ENCODE results near the gene SLC45A3. TPM values are rescaled to one million over a fixed set of nuclear protein-coding genes. Genes with fewer than 3 reads are reported as not detected.

Gene SLC45A3
- total RNA-seq, 1 experiment from 2014 or later = 12.3 TPM

- peak overlapping the region; percentile 43 for H3K9ac ChIP-seq (ENCODE audit: low read length)
- H3K79me2 ChIP-seq (ENCODE audit: insufficient read depth, low read length) = peaks cover 13% of the 10 kb centered on the region; the same call in 1 of the 2 replicates
- H3K36me3 ChIP-seq (ENCODE audit: control insufficient read depth in 1 of 2, insufficient read depth in 2 of 2, low read length in 2 of 2) = no peaks in the 10 kb centered on the region
- ATAC-seq = peak; percentile 13
- ChIA-PET RAD21 (ENCODE audit: low non-redundant PET in 1 of 2, low total read pairs in 2 of 2, uncharacterized antibody in 2 of 2, unreplicated experiment in 2 of 2) (no interaction called here), POLR2A (no interaction called here), CTCF (interaction anchor here (0.6 to 4.0 kb wide), 5 partner anchors 14 to 305 kb away, joined by 3 to 13 read pairs (median 3); no protein-coding TSS in a partner anchor)
- H3K4me3 ChIP-seq (replicated peaks in 1 of 2; ENCODE audit: low read depth in 1 of 2, low read length in 2 of 2) = peak overlapping the region in 1 of 2 experiments; percentile 24; a peak in 1 of 4 replicates
- peak overlapping the region; percentile 66 for H3K4me2 ChIP-seq (ENCODE audit: low read length)
- no peaks in the 10 kb centered on the region for H4K20me1 ChIP-seq (ENCODE audit: insufficient read depth)
- TF ChIP-seq, protein P1, sequence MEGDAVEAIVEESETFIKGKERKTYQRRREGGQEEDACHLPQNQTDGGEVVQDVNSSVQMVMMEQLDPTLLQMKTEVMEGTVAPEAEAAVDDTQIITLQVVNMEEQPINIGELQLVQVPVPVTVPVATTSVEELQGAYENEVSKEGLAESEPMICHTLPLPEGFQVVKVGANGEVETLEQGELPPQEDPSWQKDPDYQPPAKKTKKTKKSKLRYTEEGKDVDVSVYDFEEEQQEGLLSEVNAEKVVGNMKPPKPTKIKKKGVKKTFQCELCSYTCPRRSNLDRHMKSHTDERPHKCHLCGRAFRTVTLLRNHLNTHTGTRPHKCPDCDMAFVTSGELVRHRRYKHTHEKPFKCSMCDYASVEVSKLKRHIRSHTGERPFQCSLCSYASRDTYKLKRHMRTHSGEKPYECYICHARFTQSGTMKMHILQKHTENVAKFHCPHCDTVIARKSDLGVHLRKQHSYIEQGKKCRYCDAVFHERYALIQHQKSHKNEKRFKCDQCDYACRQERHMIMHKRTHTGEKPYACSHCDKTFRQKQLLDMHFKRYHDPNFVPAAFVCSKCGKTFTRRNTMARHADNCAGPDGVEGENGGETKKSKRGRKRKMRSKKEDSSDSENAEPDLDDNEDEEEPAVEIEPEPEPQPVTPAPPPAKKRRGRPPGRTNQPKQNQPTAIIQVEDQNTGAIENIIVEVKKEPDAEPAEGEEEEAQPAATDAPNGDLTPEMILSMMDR (IDR thresholded peaks at IDR 0.05 in 2 of 3, conservative IDR thresholded peaks at IDR 0.05 in 1 of 3; ENCODE audit: borderline replicate concordance in 1 of 3, insufficient read depth in 1 of 3, low read depth in 2 of 3, low read length in 2 of 3) = no peak
- TF ChIP-seq TCF7L2 (IDR thresholded peaks at IDR 0.05; ENCODE audit: borderline replicate concordance, extremely low read depth, insufficient read depth, insufficient read length) (no peak), FOSL1 (IDR thresholded peaks at IDR 0.05; ENCODE audit: low read depth) (no peak), RAD21 (IDR thresholded peaks at IDR 0.05; ENCODE audit: low read depth) (no peak), SP1 (IDR thresholded peaks at IDR 0.05; ENCODE audit: low read depth) (no peak), EZH2 (IDR thresholded peaks at IDR 0.05) (no peak), CBX3 (IDR thresholded peaks at IDR 0.05; ENCODE audit: low read depth) (no peak), POLR2AphosphoS5 (IDR thresholded peaks at IDR 0.05; ENCODE audit: low read depth, low read length) (no peak), ELF1 (IDR thresholded peaks at IDR 0.05; ENCODE audit: borderline replicate concordance, low read depth) (no peak), POLR2A (IDR thresholded peaks at IDR 0.05; ENCODE audit: borderline replicate concordance, extremely low read depth, insufficient read depth, insufficient read length) (no peak), JUND (IDR thresholded peaks at IDR 0.05) (no peak), SRF (IDR thresholded peaks at IDR 0.05; ENCODE audit: low read depth) (no peak), EGR1 (IDR thresholded peaks at IDR 0.05; ENCODE audit: low read depth) (no peak), REST (IDR thresholded peaks at IDR 0.05; ENCODE audit: low read depth) (no peak), CEBPB (IDR thresholded peaks at IDR 0.05; ENCODE audit: low read depth) (no peak), ZNF274 (IDR thresholded peaks at IDR 0.05; ENCODE audit: low read depth, low read length) (no peak), YY1 (IDR thresholded peaks at IDR 0.05; ENCODE audit: extremely low read depth, insufficient replicate concordance, low read depth, low read length) (no peak)
- TF ChIP-seq, protein P2, sequence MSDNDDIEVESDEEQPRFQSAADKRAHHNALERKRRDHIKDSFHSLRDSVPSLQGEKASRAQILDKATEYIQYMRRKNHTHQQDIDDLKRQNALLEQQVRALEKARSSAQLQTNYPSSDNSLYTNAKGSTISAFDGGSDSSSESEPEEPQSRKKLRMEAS (IDR thresholded peaks at IDR 0.05) = no peak
- TF ChIP-seq, protein P3, sequence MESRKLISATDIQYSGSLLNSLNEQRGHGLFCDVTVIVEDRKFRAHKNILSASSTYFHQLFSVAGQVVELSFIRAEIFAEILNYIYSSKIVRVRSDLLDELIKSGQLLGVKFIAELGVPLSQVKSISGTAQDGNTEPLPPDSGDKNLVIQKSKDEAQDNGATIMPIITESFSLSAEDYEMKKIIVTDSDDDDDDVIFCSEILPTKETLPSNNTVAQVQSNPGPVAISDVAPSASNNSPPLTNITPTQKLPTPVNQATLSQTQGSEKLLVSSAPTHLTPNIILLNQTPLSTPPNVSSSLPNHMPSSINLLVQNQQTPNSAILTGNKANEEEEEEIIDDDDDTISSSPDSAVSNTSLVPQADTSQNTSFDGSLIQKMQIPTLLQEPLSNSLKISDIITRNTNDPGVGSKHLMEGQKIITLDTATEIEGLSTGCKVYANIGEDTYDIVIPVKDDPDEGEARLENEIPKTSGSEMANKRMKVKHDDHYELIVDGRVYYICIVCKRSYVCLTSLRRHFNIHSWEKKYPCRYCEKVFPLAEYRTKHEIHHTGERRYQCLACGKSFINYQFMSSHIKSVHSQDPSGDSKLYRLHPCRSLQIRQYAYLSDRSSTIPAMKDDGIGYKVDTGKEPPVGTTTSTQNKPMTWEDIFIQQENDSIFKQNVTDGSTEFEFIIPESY (IDR thresholded peaks at IDR 0.05; ENCODE audit: extremely low read depth, insufficient replicate concordance, low read length) = no peak
- TF ChIP-seq, protein P4, sequence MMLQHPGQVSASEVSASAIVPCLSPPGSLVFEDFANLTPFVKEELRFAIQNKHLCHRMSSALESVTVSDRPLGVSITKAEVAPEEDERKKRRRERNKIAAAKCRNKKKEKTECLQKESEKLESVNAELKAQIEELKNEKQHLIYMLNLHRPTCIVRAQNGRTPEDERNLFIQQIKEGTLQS (IDR thresholded peaks at IDR 0.05) = no peak
- H3K27ac ChIP-seq (ENCODE audit: low read depth, low read length) = peak overlapping the region; percentile 34
- H2AFZ ChIP-seq (ENCODE audit: low read depth, low read length, poor library complexity, severe bottlenecking) = no peak overlapping the region
- peaks cover 25 to 60% of the 10 kb centered on the region in 2 experiments for H3K4me1 ChIP-seq (ENCODE audit: control insufficient read depth in 1 of 2, insufficient read depth in 2 of 2, low read length in 2 of 2)
- H3K27me3 ChIP-seq (ENCODE audit: insufficient read depth, low read length) = no peaks in the 10 kb centered on the region
- no peaks in the 10 kb centered on the region for H3K9me2 ChIP-seq (ENCODE audit: insufficient read depth)
- no TSS peak for BruUV-seq (replicated peaks)
- intact Hi-C loops (cut with micrococcal nuclease) = no loop called here
- H3K9me3 ChIP-seq (ENCODE audit: control insufficient read depth in 1 of 2, insufficient read depth in 1 of 2, low read depth in 1 of 2, low read length in 2 of 2) = no peaks in the 10 kb centered on the region
- DNase-seq (ENCODE audit: low read depth, low spot score) = no peak
These were observed 7.9 kb downstream of the SLC45A3 start for GRCh38 chr1:205672395-205672889.
